ENCODE results near the gene OPTN.
"Not testable (repeated sequence)": the region's sequence is repeated elsewhere in the genome, so short reads cannot be mapped to it uniquely, and the experiment has no call there.

The OPTN gene

GRCh38 chr10:13091801-13092200 lies 8.2 kb upstream of the OPTN start:
- DNase-seq, result no peak

GRCh38 chr10:13092291-13093102 lies 7.5 kb upstream of the OPTN start:
- DNase-seq, result no peak

GRCh38 chr10:13094082-13094481 lies 5.9 kb upstream of the OPTN start:
- DNase-seq, result not testable (repeated sequence)

- no peak for DNase-seq
These were observed 4.9 kb upstream of the OPTN start for GRCh38 chr10:13095094-13095493.

- no peak for DNase-seq
These were observed 4.0 kb upstream of the OPTN start for GRCh38 chr10:13095929-13096328.

- peak; percentile 72 for DNase-seq
These were observed 758 bp upstream of the OPTN start for GRCh38 chr10:13099144-13099665.

- peak; percentile 31 for DNase-seq
These were observed 659 bp downstream of the OPTN start for GRCh38 chr10:13100349-13101294.

- no peak for DNase-seq
These were observed 2.2 kb downstream of the OPTN start for GRCh38 chr10:13102002-13102794.

- DNase-seq, result no peak
These were observed 3.6 kb downstream of the OPTN start for GRCh38 chr10:13103554-13103953.

- DNase-seq, result no peak
These were observed 4.7 kb downstream of the OPTN start for GRCh38 chr10:13104697-13105096.

GRCh38 chr10:13105184-13105583 lies 5.2 kb downstream of the OPTN start:
- DNase-seq, result peak; percentile 13

GRCh38 chr10:13106387-13107045 lies 6.6 kb downstream of the OPTN start:
- no peak for DNase-seq

- DNase-seq, result no peak
These were observed 10.9 kb downstream of the OPTN start for GRCh38 chr10:13110908-13111307.

GRCh38 chr10:13113544-13113943 lies 13.6 kb downstream of the OPTN start:
- DNase-seq, result no peak

GRCh38 chr10:13115832-13116803 lies 16.2 kb downstream of the OPTN start:
- DNase-seq, result peak; percentile 38

- DNase-seq, result no peak
These were observed 18.1 kb downstream of the OPTN start for GRCh38 chr10:13117841-13118783.

GRCh38 chr10:13118784-13119410 lies 18.9 kb downstream of the OPTN start:
- no peak for DNase-seq

GRCh38 chr10:13120786-13121499 lies 21.0 kb downstream of the OPTN start:
- DNase-seq, result no peak

GRCh38 chr10:13121500-13121854 lies 21.5 kb downstream of the OPTN start:
- DNase-seq, result no peak

All from activated CD4-positive, alpha-beta T cell treated with anti-CD3 and anti-CD28 coated beads, Interleukin-10, Interleukin-2, amounts not matched to agents 100 ng/mL and 50 ng/mL, durations not matched to agents 16 hours and 8 hours (primary cell).